Measurements from ENCODE around the gene DISC1. TPM values are rescaled to one million over a fixed set of nuclear protein-coding genes. Genes with fewer than 3 reads are reported as not detected.

Gene DISC1
- total and polyA plus RNA-seq, 2 experiments from 2014 or later: 2.1 to 6.5 TPM

- TF ChIP-seq EZH2 (IDR thresholded peaks at IDR 0.05; ENCODE audit: low read depth, unreplicated experiment): no peak
- no peak for TF ChIP-seq STAT1 (IDR thresholded peaks at IDR 0.05; ENCODE audit: unreplicated experiment)
- TF ChIP-seq CTCF (conservative IDR thresholded peaks at IDR 0.05; ENCODE audit: low read depth in 2 of 2): no peak
These were observed 173.5 kb downstream of the DISC1 start (continued) for GRCh38 chr1:231800108-231800507.

- Mint-ChIP-seq H3K4me1 (no peaks in the 10 kb centered on the region; the same call in 1 of the 3 replicates), H3K27me3 (ENCODE audit: insufficient read depth, low read depth, poor library complexity) (peaks cover 8% of the 10 kb centered on the region), H3K4me3 (no peak overlapping the region), H3K36me3 (ENCODE audit: low read depth) (peaks cover 15% of the 10 kb centered on the region), H3K9me3 (peaks cover 18% of the 10 kb centered on the region), H3K27ac (no peak overlapping the region)
- Histone ChIP-seq H3K27me3 (ENCODE audit: insufficient read depth) (no peaks in the 10 kb centered on the region), H3K27ac (ENCODE audit: low read depth) (no peak overlapping the region), H2AFZ (no peak overlapping the region), H3K9me2 (ENCODE audit: insufficient read depth) (no peaks in the 10 kb centered on the region; the same call in 1 of the 2 replicates), H3K79me2 (replicated peaks; ENCODE audit: insufficient read depth) (no peaks in the 10 kb centered on the region), H3F3A (replicated peaks; ENCODE audit: low read depth) (no peaks in the 10 kb centered on the region), H3K36me3 (ENCODE audit: insufficient read depth) (no peaks in the 10 kb centered on the region), H4K20me1 (replicated peaks; ENCODE audit: insufficient read depth) (no peaks in the 10 kb centered on the region), H3K4me2 (no peak overlapping the region), H3K4me3 (no peak overlapping the region), H3K4me1 (ENCODE audit: insufficient read depth) (no peaks in the 10 kb centered on the region)
- ATAC-seq: no peak
- DNase-seq (ENCODE audit: low spot score): no peak
- TF ChIP-seq ZNF462 (CRISPR knock-in tag; IDR thresholded peaks at IDR 0.05): no peak
- no peak for TF ChIP-seq NANOG (IDR thresholded peaks at IDR 0.05; ENCODE audit: borderline replicate concordance)
- TF ChIP-seq ZNF114 (CRISPR knock-in tag; IDR thresholded peaks at IDR 0.05): no peak
- no peak for TF ChIP-seq EZH2phosphoT487 (IDR thresholded peaks at IDR 0.05; ENCODE audit: unreplicated experiment)
- TF ChIP-seq POLR2AphosphoS5 (IDR thresholded peaks at IDR 0.05; ENCODE audit: low read depth): no peak
- TF ChIP-seq JUNB (IDR thresholded peaks at IDR 0.05; ENCODE audit: unreplicated experiment): no peak
- TF ChIP-seq STAT1 (IDR thresholded peaks at IDR 0.05; ENCODE audit: unreplicated experiment): no peak
- no peak for TF ChIP-seq ZNF331 (CRISPR knock-in tag; IDR thresholded peaks at IDR 0.05; ENCODE audit: low read depth)
- no peak for TF ChIP-seq EZH2 (IDR thresholded peaks at IDR 0.05; ENCODE audit: low read depth, unreplicated experiment)
- TF ChIP-seq REST (IDR thresholded peaks at IDR 0.05; ENCODE audit: unreplicated experiment): no peak
- TF ChIP-seq ETS1 (IDR thresholded peaks at IDR 0.05): no peak
- no peak for TF ChIP-seq CREB1 (CRISPR knock-in tag; IDR thresholded peaks at IDR 0.05; ENCODE audit: low read depth)
These were observed 174.5 kb downstream of the DISC1 start for GRCh38 chr1:231801042-231801585.
